Mammary epithelial cell (primary cell): Measurements from ENCODE around the gene DSC2.

Experiments
- EZH2 ChIP-seq: IDR thresholded peaks from 2 replicates; pipeline ENCODE4 v1.6.1; 2012; ENCODE audit warnings: low read length, inconsistent platforms, borderline replicate concordance
- TF ChIP-seq, protein P1 (sequence below), 2 donors: IDR thresholded peaks in 1 of 2; conservative IDR thresholded peaks in 1 of 2; 2 replicates each; pipeline ENCODE4 v1.5.1; 2011 to 2012; ENCODE audit warnings: inconsistent platforms in 2 of 2, low read length in 2 of 2, mild to moderate bottlenecking in 2 of 2, control low read depth in 1 of 2, low read depth in 1 of 2; ENCODE audit not compliant: insufficient read depth in 1 of 2; ENCODE audit errors: extremely low read depth in 1 of 2

DNA sequence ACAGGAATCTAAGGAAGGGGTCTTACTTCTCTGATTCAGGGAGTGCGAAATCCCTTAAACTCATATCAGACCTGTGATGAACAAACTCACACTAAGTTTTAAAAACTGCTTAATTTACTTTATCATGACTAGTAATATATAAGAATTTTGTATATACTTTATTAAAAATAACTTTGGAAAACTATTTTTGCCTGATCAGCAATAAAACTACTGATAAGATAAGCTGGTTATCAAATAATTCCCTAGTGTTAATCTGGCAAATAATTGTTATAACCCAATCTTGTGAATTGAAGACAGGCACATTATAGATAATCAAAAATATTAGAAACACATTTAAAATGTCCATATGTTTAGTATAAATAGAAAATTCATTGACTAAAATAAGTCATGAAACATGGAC, 36.0 kb downstream of the DSC2 start:
- TF ChIP-seq, protein P1, sequence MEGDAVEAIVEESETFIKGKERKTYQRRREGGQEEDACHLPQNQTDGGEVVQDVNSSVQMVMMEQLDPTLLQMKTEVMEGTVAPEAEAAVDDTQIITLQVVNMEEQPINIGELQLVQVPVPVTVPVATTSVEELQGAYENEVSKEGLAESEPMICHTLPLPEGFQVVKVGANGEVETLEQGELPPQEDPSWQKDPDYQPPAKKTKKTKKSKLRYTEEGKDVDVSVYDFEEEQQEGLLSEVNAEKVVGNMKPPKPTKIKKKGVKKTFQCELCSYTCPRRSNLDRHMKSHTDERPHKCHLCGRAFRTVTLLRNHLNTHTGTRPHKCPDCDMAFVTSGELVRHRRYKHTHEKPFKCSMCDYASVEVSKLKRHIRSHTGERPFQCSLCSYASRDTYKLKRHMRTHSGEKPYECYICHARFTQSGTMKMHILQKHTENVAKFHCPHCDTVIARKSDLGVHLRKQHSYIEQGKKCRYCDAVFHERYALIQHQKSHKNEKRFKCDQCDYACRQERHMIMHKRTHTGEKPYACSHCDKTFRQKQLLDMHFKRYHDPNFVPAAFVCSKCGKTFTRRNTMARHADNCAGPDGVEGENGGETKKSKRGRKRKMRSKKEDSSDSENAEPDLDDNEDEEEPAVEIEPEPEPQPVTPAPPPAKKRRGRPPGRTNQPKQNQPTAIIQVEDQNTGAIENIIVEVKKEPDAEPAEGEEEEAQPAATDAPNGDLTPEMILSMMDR (conservative IDR thresholded peaks at IDR 0.05 in 1 of 2, IDR thresholded peaks at IDR 0.05 in 1 of 2; ENCODE audit: extremely low read depth in 1 of 2, insufficient read depth in 1 of 2, low read depth in 1 of 2, low read length in 2 of 2), result no peak
- TF ChIP-seq EZH2, result no peak
